ENCODE results near the gene ABCC12.

The ABCC12 gene

DNA sequence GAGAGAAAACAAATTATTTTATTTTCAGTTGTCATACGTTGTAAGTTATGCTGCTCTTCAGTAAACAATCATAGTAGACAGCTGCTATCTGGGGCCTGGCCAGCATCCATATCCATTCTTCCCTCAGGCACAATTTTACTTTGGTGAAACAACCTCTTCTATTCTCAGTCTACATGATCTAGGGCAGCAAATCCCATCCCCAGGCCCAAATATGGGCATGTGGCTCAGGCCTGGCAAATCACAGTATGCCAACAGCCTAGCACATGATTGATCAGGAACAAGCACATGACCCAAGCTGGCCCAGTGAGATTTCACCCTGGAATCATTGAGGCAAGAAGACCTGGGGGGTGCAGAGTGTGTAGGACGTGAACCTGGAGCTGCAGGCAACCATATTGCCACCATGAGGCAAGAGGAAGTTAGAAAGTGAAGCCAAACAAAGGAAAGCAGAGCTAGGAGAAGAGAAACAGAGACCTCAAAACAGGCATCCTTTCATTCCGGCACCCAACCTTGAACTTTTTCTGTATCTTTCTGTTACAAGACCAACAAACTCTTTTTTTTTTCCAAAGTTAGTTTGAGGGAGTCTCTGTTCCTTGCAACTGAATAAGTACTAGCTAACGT lies 10.3 kb upstream of the ABCC12 start:
- DNase-seq, result no peak

DNA sequence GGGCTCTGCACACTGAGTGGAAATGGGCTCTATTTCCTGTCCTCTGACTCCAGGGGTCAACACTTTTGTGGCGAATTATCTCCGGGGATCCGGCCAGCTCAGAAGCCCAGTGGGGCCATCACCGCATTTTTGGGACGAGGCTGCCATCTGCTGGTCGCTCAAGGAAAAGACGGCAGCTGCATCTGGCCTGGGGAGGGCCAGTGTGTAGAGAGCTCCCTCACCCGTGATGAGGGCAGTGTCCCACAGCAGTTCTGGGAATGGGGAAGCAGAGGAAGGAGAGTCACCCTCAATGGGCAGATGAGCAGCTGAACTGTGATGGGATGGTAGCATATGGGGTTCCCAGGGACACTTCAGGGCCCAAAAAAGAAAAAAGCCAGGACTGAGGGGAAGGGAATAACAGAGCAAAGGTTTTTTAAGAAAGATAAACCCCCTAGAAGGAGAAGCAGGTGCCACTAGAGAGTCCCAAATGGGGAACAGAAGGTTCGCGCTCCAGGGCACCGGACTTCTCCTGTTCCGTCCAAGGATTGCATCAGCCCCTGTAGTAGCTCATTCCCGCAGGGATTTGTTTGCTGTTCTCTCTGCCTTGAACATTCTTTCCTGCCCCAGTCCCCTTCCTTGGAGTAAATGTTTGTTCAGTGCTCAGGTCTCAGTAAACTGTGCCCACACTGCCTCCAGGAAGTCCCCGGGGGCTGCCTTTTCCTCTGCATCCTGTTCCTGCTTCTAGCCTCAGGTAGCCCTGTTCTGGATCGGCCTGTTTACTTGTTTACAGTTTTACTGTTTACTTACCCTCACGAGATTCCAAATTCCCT lies 9.3 kb upstream of the ABCC12 start:
- peak; percentile 52 to 57 for DNase-seq

DNA sequence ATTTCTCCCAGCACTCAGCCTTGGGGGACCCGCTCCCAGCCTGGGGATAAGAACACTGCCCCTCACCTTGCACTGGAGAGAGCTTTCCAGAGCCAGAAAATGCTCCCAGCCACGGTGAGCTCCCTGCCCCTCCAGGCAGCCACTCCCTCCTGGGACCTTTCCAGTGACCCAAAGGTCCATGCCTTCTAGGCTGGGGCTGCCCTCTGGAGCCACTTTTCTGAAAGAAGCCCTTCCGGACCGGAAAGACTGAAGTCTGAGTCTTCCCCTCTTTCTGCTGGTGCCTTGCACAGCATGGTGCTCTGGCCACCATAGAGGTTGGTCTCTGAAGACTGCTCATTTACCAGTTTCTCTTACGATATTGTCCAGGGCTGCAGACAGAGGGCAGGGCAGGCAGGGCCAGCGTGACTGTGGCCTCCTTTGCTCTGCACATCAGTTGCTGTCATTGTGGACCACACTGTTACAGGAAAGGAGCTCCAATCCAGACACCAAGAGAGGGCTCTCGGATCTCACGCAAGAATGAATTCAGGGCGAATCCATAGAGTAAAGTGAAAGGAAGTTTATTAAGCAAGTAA lies 7.1 kb upstream of the ABCC12 start:
- no peak for DNase-seq

DNA sequence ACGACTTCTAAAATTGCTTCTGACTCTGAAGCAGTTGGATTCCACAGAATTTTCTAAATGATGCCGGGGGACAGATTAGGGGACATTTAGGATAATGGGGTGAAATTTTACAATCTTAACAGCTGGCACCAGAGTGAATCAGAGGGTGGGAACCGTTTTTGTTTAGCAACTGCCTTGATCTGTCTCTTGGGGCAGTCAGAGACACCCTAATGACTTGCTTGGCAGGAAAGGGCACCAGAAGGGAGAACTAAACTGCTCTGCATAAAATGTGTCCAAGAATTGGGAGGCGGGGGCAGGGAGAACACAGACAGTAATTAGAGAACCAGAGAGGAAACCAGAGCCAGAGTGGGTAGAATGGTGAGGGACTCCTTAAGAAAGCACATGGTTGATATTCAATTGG lies 6.1 kb upstream of the ABCC12 start:
- DNase-seq, result no peak

DNA sequence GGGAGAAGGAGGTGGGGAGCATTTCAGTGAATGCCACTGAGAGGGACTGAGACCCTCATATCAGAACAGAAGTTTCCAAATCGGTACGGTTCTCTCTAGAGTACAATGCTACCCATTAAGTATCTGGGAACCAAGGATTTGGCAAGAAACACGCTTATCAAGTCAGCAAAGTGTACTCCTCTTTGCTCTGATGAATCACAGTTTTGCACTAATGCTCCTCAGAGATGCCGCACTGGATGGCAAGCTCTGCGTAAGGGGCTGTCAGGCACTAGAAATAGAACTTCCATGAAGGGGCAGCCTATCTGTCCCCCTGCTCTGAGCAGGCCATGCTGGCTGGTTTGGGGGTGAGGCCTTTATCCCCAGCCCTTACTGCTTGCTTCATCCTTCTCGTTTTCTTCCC lies 4.8 kb upstream of the ABCC12 start:
- DNase-seq, result no peak

DNA sequence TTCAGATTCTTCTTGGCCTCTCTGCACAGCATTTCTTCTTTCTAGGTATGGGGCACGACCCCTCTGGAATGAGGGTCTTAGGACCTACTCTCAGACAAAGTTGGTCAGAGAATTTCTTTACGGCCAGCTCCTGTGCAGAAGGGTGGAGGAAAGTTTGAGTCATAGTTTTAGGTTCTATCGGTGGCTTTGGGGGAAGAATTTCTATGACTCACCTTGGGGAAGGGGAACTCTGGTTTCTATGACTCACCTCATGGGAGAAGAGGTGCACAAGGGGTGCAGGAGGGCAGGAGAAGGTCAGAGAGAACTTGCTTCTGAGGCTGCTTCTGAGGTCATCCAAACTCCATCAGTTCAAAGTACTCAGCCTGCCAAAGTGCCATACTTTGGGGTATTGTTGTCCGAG lies 2.5 kb upstream of the ABCC12 start:
- DNase-seq, result no peak

DNA sequence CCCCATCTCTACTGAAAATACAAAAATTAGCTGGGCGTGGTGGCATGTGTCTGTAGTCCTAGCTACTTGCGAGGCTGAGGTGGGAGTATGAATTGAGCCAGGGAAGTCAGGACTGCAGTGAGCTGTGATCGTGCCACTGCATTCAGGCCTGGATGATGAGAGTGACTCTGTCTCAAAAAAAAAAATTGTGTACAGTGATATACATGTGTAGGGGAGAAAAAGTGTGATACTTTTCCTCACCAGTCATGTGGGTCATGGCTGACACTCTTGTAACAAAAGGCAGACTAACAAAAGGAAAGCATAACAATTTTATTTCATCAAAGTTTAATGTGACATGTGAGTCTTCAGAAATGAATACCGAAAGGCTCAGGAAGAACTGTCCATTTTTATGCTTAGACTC lies 2.0 kb upstream of the ABCC12 start:
- no peak for DNase-seq

DNA sequence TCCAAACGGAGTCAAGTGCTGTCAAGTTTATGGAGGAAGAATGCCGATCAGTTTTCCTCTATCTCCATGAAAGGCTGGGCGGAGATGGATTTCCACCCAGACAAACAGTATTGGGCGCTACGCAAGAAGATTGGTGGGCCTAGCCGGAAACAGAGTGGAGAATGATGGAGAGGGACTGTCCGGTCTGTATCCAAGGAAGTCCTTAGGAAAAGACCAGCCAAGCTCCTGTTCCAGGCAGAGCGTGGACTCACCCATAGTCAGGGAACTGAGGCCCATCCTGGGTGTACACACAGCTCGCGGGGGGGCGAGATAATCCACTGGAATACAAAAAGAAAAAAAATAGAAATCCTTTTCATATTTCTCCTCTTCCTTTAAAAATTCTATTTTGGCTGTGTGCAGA lies 1.5 kb upstream of the ABCC12 start:
- DNase-seq, result no peak

DNA sequence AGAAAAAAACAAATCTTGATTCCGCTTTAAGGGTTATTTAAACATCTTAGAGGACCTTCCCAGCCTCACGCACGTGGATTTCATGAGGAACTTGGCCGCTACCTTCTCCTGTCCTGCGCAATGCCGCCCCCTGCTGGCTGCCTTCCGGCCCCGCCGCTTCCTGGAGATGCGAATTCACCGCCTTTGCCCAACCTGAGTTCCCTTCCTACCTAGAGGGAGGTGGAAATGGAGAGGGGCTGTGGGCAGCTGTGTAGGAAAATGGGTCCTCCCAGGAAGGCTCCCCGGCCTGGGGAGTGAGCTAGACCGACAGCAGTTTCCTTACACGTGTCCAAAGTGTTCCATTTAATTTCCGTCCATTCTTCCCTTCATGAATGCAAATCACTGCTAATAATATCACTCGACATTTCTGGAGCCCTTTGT lies 1.0 kb upstream of the ABCC12 start:
- DNase-seq, result peak; percentile 74 to 81

DNA sequence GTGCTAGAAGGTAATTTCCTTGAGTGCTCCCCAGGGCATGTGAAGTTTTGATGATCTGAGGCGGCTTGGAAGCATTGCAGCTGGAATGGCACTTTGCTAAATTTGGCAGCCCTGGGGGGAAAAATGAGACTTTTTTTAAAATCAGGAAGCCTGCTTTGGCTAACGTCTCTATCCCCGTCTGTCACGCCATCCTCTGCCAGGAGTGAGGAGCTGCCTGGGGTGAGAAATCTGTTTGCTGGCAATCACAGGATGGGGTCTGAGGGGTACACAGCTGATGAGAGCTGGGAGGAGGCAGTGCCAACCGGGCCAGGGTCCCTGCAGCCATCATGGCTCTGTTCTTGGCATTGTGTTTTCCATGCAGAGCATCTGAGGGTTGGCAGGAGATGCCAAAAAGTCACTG lies 2.0 kb downstream of the ABCC12 start:
- DNase-seq, result no peak

DNA sequence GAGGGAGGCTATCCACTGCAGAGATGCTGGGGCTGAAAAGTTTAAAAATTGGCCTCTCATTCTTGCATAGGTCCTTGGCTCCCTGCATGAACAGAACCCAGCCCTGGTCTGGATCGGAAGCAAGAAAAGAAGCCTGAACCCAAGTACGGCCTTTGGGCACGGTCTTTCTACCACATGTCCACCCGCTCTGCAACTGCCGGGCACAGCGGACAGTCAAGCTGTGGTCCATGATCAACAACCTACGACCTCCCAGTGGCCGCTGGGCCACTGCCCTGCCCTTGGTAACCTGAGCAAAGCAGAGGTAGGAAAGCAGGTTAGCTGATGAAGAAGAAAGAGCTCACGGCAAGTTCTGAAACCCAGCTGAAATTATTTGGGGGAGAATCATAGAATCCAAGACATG lies 3.6 kb downstream of the ABCC12 start:
- DNase-seq, result no peak

DNA sequence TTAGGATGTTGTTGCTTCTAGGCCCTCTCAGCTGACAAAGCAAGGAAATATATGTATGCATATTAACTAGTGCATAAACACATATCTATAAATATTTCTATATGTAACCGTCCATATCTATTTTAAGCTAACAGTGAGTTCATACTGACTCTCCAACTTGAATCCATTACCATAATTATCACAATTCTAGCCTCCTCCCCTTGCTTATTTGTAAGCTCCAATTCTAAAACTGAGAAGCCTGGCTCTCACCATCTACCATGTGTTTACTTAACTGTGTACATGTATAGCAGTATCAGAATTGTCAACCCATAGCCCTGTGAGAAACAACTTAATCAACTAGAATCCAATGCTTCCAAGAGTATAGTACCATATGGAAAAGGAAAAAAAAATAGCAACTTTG lies 5.1 kb downstream of the ABCC12 start:
- no peak for DNase-seq

DNA sequence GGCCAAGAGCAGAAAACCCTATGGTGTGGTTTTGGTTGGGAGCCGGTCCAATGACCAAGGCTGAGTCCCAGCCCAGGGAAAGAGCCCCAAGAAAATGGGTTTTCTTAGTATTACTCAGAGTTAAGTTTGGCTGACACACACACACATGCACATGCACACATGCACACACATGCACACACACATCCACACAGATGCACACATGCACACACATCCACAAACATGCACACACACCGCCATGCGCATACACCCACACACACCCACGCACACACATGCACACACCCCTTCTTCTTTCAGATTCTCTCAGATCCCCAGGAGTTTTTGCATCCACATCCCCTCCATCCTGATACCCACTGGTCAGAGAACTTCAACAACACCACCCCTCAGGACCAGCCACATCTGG lies 9.1 kb downstream of the ABCC12 start:
- no peak for DNase-seq

DNA sequence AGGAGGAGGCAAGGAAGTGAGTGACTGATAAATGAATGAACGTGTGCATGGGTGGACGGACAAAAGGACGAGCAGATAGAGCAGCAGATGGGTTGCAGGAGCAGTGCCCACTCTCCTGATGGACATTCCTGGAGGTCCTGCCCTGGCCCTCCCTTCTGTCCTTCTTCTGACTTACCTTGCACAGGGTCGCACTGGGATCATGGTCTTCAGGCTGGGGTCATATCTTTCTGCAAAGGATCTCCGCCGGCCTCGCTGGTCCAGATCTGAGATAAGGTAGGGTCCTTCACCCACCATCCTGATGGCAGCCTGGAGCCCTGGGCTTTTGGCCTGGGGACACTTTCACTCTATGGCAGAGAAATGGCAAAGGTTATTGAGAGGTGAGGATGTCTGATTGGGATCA lies 9.7 kb downstream of the ABCC12 start:
- DNase-seq, result no peak

DNA sequence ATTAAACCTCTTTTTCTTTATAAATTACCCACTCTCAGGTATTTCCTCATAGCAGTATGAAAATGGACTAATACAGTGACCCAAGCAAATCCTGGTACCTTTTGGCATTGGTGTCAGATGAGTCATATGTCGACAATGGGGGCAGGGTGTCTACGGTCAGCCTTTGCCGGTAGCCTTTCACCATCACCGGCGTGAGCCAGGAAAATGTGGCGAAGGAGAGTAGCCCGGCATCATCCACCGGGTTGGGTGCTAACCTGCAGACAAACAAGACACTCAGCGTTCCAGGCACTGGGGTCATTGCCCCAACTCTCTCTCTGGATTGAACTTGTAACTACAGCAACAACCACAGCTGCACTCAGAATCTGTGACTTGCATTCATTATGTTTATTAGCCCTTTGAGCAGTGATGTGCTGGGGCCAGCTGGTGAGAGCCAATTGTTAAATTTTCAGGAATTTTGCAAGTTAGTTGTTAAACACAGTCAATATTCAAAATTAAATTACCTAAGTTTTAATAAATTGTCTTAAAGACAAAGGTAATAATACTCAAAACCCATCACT lies 11.9 kb downstream of the ABCC12 start:
- DNase-seq, result no peak

DNA sequence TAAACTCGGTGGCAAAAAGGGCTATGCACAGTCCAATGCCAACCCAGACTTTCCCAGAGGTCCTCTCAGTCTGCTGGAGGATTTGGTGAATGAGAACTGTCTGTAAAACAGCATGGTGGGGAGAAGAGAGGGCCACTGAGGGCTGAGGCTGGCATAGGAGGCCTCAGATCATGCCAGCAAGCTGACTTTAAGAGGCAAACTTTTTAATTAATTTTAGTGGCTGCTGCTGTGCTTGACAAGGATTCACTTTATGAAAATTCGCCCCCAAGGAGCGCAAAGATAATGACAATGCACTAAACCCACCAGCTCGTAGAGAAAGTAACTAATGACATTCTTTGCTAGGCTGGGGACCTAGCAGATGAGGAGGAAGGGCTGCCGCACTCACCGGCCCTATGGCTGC lies 15.0 kb downstream of the ABCC12 start:
- no peak for DNase-seq

DNA sequence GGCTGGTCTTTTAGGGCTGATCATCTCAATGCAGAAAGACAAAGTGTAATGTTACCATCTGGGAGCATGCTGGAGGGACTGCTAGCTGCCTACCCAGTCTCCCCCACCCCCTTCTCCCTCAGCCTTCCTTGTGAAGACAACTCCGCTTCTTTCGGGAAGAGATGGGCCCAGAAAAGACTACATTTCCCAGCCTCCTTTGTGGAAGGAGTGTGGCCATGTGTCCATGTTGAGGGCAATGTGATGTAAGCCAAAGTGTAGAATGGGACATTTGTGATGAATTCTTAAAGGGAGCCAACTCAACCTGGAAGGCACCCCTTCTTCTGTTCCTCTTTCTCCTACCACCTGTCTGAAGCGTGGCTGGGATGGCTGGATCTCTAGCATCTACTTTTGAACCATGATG lies 16.3 kb downstream of the ABCC12 start:
- no peak for DNase-seq

DNA sequence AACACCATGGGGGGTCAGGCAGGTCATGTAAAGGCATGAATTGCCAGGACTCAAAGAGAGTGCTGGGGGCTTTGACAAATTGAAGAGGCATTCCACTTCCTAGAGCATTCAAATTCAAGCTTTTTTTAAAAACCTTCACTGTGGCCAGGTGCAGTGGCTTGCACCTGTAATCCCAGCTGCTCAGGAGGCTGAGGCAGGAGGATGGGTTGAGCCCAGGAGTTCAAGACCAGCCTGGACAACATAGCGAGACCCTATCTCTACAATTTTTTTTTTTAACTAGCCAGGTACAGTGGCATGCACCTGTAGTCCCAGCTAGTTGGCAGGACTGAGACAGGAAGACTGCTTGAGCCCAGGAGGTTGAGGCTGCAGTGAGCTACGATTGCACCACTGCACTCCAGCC lies 17.2 kb downstream of the ABCC12 start:
- DNase-seq, result no peak

DNA sequence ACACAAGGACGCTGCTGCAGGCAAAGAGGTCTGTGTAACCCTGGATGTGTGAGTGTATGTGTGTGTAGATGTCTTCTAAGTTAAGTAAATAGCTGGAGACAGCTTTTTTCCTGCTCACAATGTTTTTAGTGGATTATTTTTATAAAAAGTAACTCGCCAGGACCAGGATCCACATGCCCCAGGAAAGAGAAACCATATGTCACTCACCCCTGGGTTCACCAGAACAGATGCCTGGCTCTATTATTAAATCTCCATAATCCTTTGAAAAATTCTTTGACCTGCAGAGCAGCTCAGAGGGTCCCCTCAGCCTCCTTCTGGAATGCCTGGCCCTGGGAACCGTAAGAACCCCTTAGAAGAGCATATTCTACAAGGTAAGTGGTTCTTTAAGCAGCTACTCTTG lies 18.0 kb downstream of the ABCC12 start:
- no peak for DNase-seq

DNA sequence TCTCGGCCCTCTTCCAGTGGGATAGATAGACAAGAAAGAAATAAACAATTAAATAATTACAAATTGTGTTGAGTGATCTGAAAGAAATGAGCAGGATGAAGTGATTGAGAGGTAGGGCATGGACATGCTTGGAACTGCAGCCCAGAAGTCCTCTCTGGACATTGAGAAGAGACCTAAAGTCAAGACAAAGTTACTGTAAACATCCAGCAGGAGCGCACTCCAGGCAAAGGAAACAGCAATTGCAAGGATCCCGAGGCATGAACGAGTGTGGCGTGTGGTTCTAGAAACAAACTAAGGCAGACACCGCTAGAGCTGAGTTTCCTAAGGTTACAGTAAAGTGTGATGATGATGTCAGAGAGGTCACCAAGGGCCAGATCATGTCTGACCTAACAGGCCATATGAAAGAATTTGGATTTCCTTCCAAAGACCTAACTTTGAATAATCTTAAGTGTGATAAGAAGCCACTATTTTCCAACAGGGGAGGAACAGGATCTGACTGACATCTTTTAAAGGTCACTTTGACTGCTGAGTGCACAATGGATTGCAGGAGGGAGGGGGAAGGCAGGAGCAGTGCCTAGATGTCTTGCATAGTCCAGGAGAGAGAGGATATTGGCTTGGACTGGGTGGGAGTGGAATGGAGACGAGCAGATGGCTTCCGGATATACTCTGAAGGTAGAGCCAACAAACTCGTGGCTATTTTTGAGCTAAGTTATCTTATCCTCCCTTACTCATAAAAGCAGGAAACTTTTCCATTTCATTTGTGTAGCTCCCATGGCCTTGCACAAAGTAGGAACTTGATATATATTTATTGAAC lies 19.0 kb downstream of the ABCC12 start:
- DNase-seq, result no peak

DNA sequence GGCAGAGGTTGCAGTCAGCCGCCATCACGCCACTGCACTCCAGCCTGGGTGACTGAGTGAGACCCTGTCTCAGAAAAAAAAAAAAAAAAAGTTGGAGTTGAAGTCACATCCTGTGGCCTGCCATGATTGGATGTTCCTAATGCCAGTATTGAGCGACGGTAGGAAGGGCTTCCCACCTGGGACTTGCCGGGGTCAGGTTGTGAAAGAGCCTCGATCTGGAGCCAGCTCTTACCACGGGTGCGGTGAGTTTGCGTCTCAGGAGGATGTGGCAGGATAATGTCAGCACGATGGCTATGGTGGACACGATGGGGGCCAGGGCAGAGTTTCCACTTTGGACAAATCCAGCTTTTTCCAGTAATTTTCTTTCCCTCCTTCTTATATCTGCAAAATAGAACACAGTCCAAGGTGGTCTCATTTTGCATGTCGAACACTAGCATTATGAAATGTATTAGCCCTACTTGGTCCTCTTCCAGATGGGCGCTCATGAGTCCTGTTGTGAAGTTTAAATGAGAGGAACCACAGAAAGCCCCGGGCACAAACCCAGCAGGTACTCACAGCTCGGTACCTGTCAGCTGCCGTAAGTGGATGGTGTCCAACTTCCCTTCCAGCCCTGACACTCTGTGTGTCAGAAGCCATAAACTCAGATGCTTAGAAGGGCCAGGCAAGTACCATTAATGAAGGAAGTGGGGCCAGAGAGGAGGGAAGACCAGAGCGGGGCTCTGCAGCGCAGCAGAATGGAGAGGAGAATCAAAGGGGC lies 22.2 kb downstream of the ABCC12 start:
- no peak for DNase-seq

DNA sequence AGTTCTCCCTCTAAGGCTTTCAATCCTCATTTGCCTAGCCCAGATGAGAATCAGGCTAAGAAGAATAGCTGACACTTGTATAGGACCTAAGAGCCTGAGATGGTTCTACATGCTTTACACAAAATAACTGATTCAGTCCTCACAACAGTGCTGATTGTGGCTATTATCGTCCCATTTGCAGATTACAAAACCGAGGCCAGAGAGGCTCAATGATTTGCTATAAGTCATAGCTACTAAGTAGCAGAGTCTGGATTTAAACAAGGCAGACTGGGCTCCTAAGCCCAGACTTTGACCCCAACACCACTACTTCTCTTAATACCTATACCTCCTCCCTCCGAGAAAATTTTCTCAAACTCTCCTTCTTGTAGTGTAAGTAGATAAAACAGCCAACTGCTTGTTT lies 23.1 kb downstream of the ABCC12 start:
- DNase-seq, result no peak

Data from activated CD4-positive, alpha-beta T cell treated with anti-CD3 and anti-CD28 coated beads, Interleukin-2, amount 50 U/mL, for 4 hours (primary cell).